KMS-11 (cell line): ENCODE results near the gene CAMTA1.
"Not testable (repeated sequence)": the region's sequence is repeated elsewhere in the genome, so short reads cannot be mapped to it uniquely, and the experiment has no call there.

ENCODE experiments used
- H2AFZ ChIP-seq: fragments of 200-600 bp; sonication (generic); 2 replicates; pipeline ENCODE4 v1.6.1; 2016; ENCODE audit warnings: antibody characterized with exemption, mixed run types, low read depth
- H3K27ac ChIP-seq: fragments of 200-600 bp; sonication (generic); 2 replicates; pipeline ENCODE4 v1.6.1; 2016; ENCODE audit warnings: mild to moderate bottlenecking, mixed run types
- H3K27me3 ChIP-seq: fragments of 200-600 bp; sonication (generic); 2 replicates; pipeline ENCODE4 v1.6.1; 2017; ENCODE audit warnings: mild to moderate bottlenecking, low read depth, mixed run types, moderate library complexity; ENCODE audit not compliant: insufficient read depth
- H3K36me3 ChIP-seq: fragments of 200-600 bp; sonication (generic); 2 replicates; pipeline ENCODE4 v1.6.1; 2017; ENCODE audit warnings: mild to moderate bottlenecking, mixed run types; ENCODE audit not compliant: insufficient read depth
- H3K4me1 ChIP-seq: fragments of 200-600 bp; sonication (generic); 2 replicates; pipeline ENCODE4 v1.6.1; 2016; ENCODE audit warnings: mild to moderate bottlenecking, low read depth, mixed run types; ENCODE audit not compliant: poor library complexity, severe bottlenecking
- H3K4me2 ChIP-seq: fragments of 200-600 bp; sonication (generic); 2 replicates; pipeline ENCODE4 v1.7.0; 2016; ENCODE audit warnings: mild to moderate bottlenecking, mixed run types
- H3K4me3 ChIP-seq: fragments of 200-600 bp; sonication (generic); IDR thresholded peaks from 2 replicates; pipeline ENCODE4 v1.6.1; 2017; ENCODE audit warnings: low read depth, low read length, mixed read lengths; ENCODE audit not compliant: insufficient read depth
- H3K79me2 ChIP-seq: fragments of 200-600 bp; sonication (generic); 2 replicates; pipeline ENCODE4 v1.6.1; 2016; ENCODE audit warnings: low read depth, mixed run types; ENCODE audit not compliant: insufficient read depth
- H3K9ac ChIP-seq: fragments of 200-600 bp; sonication (generic); 2 replicates; pipeline ENCODE4 v1.6.1; 2016; ENCODE audit warnings: mild to moderate bottlenecking, mixed run types
- H4K20me1 ChIP-seq: fragments of 200-600 bp; sonication (generic); 2 replicates; pipeline ENCODE4 v1.6.1; 2016; ENCODE audit warnings: mild to moderate bottlenecking, mixed run types; ENCODE audit not compliant: insufficient read depth
- CTCF ChIP-seq: fragments of 200-600 bp; sonication (generic); conservative IDR thresholded peaks from 2 replicates; pipeline ENCODE4 v1.6.1; 2017; ENCODE audit warnings: low read depth, mild to moderate bottlenecking, antibody characterized with exemption, low read length, moderate library complexity, mixed read lengths

Gene CAMTA1

GRCh38 chr1:7136166-7136953 is 351.1 kb downstream of the CAMTA1 start:
- TF ChIP-seq CTCF: no peak
- Histone ChIP-seq H3K79me2 (no peaks in the 10 kb centered on the region), H4K20me1 (no peaks in the 10 kb centered on the region), H3K4me2 (no peak overlapping the region), H3K27me3 (no peaks in the 10 kb centered on the region; the same call in 1 of the 2 replicates), H3K27ac (no peak overlapping the region), H3K36me3 (no peaks in the 10 kb centered on the region), H3K9ac (no peak overlapping the region), H3K4me3 (no peak overlapping the region), H2AFZ (no peak overlapping the region), H3K4me1 (no peaks in the 10 kb centered on the region)

- Histone ChIP-seq H3K4me3 (no peak overlapping the region), H3K36me3 (no peaks in the 10 kb centered on the region), H3K4me1 (no peaks in the 10 kb centered on the region), H3K27me3 (no peaks in the 10 kb centered on the region; the same call in 1 of the 2 replicates), H3K9ac (no peak overlapping the region), H2AFZ (no peak overlapping the region), H3K27ac (no peak overlapping the region), H3K79me2 (no peaks in the 10 kb centered on the region), H4K20me1 (no peaks in the 10 kb centered on the region), H3K4me2 (no peak overlapping the region)
- no peak for TF ChIP-seq CTCF
Measured at GRCh38 chr1:7140251-7140650, 355.0 kb downstream of the CAMTA1 start.

GRCh38 chr1:7145947-7146346 is 360.7 kb downstream of the CAMTA1 start:
- Histone ChIP-seq H3K27me3 (no peaks in the 10 kb centered on the region; the same call in 1 of the 2 replicates), H2AFZ (no peak overlapping the region), H3K9ac (no peak overlapping the region), H3K79me2 (no peaks in the 10 kb centered on the region), H3K4me3 (no peak overlapping the region), H3K4me1 (no peaks in the 10 kb centered on the region), H3K4me2 (no peak overlapping the region), H3K36me3 (no peaks in the 10 kb centered on the region), H4K20me1 (no peaks in the 10 kb centered on the region), H3K27ac (no peak overlapping the region)
- TF ChIP-seq CTCF: no peak

GRCh38 chr1:7146710-7147109 is 361.5 kb downstream of the CAMTA1 start:
- Histone ChIP-seq H3K27ac (no peak overlapping the region), H3K4me2 (no peak overlapping the region), H2AFZ (no peak overlapping the region), H3K9ac (no peak overlapping the region), H3K36me3 (no peaks in the 10 kb centered on the region), H3K27me3 (no peaks in the 10 kb centered on the region; the same call in 1 of the 2 replicates), H3K79me2 (no peaks in the 10 kb centered on the region), H3K4me3 (no peak overlapping the region), H3K4me1 (no peaks in the 10 kb centered on the region), H4K20me1 (no peaks in the 10 kb centered on the region)
- no peak for TF ChIP-seq CTCF

GRCh38 chr1:7147581-7148282 is 362.5 kb downstream of the CAMTA1 start:
- H3K27ac ChIP-seq, H3K4me2 ChIP-seq, H3K27me3 ChIP-seq, H3K4me3 ChIP-seq, H3K4me1 ChIP-seq, H2AFZ ChIP-seq, H3K36me3 ChIP-seq, H3K9ac ChIP-seq, H4K20me1 ChIP-seq, H3K79me2 ChIP-seq: not testable (repeated sequence)
